NK-92 (cell line): ENCODE data around the gene BCAN.

ENCODE experiments used
- DNase-seq: peaks from one replicate; lab custom pipeline; 2025; ENCODE audit not compliant: unreplicated experiment; lab: John Stamatoyannopoulos, UW

BCAN gene

GRCh38 chr1:156697481-156697880, 55.6 kb downstream of the BCAN start:
- no peak for DNase-seq

DNA sequence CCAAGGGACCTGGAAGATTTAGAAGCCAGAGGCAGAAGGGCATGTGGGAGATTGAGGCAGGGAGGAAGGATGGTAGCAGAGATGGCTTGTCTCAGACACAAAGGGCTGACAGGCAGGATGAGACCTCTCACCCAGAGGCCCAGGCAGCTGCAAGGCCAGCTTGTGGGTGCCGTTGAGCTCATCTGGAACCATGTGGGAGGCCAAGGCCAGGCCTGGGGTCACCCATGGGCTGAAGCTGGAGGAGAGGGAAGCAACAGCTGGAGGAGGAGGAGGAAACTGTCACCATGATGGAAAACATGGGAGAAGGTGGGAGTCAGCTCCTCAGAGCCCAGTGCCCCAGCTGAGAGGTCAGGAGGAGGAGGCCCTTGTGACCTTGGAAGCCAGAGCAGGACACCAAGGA, 57.1 kb downstream of the BCAN start:
- no peak for DNase-seq

GRCh38 chr1:156700736-156701531, 59.0 kb downstream of the BCAN start:
- no peak for DNase-seq

DNA sequence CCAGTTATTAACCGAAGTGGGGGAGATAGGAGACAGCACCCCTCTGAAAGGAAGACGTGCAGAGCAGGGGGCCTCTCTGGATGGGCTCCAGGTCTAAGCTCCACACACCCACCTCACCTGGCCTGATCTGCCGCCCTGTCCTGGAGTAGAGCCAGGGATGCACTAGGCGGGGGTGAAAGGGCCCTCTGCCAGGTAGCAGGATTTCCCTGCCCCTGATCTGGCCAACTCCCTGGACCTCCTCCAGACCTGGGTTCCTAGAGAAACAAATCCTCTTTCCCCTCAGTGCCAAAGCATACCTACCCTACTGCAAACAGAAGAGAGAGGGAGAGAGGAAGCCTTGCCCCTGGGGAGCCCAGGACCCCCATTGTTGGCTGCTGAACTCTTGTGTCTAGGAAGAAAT, 61.4 kb downstream of the BCAN start:
- no peak for DNase-seq

DNA sequence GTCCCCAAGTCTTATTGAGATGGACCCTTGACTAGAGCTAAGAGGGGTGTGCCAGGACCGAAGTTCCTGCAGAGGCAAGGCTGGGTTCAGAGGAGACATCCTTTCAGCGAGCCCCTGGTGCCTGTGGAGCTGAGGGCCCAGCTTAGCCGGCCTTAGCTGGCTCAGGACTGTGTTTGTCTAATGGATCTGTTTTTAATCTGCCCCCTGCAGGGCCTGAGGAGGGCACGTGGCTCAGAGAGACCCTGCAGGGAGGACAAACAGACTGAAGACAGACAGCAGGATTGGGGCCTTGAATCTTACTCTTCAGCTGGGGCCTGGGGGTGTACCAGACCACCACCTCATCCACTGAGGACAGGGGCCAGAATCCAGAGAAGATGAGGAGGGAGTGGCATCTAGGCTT, 61.8 kb downstream of the BCAN start:
- no peak for DNase-seq

GRCh38 chr1:156704166-156704711, 62.3 kb downstream of the BCAN start:
- DNase-seq: no peak

DNA sequence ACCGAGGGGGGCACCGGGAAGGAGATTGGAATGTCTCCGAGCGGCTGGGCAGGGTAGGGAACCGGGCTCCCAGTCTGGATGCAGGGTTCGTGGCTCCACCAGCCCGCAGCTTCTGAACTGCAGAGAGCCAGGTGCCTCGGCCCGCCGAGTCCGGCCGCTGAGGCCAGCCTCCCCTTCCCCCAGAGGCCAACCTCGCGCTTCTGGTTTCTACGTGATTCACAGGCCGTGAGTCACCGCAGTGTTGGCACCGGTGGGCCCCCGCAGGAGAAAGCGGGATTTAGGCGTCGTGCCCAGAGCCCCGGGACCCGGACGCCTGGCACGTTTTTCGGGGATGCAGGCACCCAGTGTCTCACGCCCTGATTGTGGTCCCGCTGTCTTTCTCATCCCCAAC, 63.0 kb downstream of the BCAN start:
- no peak for DNase-seq

GRCh38 chr1:156705321-156705917, 63.5 kb downstream of the BCAN start, which contains the start of gene CRABP2:
Gene CRABP2 (minus strand): TSS chr1:156705583. CDS start chr1:156705446, 137 bp downstream.
- DNase-seq: no peak

DNA sequence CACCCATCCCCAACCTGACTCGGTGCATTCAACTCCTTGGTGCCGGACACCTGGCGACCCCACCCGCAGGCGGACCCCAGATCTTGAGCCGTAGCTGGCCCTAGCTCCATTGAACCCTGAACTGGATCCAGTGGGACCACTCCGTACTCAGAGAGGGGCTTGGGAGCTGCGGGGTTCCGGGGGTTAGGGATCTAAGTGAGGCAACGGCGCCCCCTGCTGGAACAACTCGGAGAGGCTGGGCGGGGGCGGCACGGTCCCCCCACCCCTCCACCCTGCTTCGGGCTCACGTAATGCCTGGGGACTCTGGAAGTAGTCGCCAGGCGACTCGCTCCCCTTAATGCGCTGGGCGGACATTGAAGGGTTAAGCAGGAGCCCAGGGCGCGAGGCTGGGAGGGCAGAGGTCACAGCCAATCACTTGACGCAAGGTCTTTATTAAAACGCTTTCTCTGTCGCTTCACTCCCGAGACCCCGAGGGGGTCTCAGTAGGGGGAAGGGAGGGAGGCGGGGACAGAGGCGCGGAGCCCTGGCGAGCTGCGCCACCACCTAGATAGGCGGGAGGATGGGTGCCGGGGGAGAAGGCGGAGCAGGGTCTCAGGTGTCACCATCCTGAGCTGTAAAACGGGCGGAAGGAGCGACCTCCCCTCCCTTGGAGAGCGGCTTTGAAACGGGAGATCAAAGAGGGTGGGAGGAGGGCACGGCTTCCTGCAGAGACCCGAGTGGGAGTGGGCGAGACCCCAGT, 64.2 kb downstream of the BCAN start:
- DNase-seq: no peak

DNA sequence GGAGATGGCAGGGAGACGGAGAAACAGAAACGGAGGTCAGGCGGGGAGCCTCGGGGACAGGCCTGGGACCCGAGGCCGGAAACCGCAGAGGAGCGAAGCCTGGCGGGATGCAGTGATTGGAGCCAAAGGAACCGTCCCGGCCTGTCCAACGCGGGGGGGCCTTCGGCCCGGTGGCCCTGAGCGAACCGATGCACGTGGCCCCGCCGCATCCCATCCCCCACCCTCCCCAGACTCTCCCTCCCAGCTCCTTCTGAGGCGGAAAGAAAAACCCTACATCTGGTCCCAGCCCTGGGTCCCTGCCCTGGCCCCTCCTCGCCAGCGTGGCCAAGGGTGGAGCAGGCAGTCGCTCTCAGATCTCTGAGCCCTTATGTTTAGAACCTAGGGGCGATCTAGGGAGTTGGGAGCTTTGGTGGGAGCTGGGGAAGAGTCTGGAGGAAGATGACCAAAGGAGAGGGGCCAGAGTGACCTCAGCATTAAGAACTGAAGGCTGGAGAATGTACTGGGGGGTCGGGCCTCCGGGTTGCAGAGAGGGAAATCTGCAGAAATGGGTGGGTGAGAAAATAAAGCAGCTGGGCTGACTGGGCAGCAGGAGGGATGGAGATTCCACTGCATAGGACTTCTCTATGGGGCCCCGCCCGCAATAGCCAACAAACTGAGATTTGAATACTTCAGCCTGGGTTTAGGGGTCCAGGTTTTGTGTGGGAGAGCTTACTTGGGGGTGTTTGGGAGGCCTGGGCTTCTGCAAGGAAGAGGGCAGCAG, 64.9 kb downstream of the BCAN start:
- no peak for DNase-seq

DNA sequence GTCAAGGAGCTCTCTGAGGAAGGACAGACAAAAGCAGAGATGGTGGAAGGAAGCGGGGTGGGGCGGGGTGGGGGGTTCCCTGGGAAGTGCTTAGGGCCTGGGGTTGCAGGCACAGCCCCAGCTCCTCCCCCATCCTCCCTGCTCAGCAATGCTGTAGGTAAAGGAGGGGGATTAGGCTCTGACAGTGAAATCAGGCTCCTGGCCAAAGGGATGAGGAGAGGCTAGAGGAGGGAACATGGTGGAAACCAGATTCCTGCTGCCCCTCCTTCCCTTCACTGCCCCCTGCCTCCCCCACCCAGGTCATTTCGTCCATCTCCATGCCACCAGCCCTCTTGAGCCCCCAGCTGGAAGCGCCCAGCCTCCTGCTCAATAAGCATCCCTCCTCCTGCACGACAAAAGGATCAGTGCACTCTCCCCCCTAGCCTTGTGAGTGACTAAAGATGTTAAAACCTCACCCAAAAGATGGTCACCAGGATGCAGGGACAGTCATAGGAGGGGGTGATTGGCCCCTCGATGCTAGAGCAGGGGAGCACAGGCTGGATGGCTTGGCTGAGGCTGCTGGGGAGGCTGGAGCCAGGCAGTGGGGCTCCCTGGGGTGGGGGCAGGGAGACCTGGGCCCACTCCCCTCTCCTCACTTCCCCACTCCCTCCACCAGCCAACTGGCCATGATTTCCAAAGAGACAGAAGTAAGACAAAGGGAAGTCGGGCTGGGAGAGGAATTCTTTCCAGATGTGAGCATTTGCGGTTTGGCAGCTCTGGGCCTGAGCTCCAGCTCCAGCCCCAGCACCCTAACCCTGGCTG, 65.7 kb downstream of the BCAN start:
- no peak for DNase-seq

GRCh38 chr1:156708218-156708661, 66.3 kb downstream of the BCAN start:
- DNase-seq: no peak

DNA sequence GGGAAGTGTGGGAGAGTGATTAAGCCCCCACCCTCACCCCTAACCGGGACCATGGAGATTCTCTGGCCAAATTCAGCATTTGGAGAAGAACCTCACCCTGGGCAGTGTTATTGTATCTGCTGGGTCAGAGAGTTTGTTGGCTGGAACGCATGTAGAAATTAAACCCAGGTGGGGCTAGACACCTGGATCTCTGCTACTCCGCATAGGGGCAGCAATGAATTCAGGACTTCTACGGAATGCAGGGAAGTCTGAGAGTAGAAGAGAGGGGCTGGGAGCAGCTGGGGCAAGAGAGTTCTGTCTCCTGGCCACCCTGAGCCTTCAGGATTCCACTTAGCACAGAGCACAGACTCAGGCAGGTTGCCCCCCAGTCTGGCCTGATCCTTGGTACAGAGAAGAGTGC, 67.1 kb downstream of the BCAN start:
- no peak for DNase-seq
